ENCODE data around the gene IL17RD.
A peak's percentile ranks its signal among the peaks of the same experiment; 100 is the strongest.
"Not testable (repeated sequence)": the region's sequence is repeated elsewhere in the genome, so short reads cannot be mapped to it uniquely, and the experiment has no call there.

Gene IL17RD

GRCh38 chr3:57093489-57093888, 71.7 kb downstream of the IL17RD start:
- DNase-seq (ENCODE audit: low read depth, low spot score) = no peak

- no peak for DNase-seq (ENCODE audit: low read depth, low spot score)
These were observed 73.5 kb downstream of the IL17RD start for GRCh38 chr3:57091521-57092273.

GRCh38 chr3:57089043-57089442, 76.1 kb downstream of the IL17RD start:
- no peak for DNase-seq (ENCODE audit: low read depth, low spot score)

GRCh38 chr3:57088503-57088902, 76.7 kb downstream of the IL17RD start:
- no peak for DNase-seq (ENCODE audit: low read depth, low spot score)

- DNase-seq (ENCODE audit: low read depth, low spot score) = no peak
These were observed 77.6 kb downstream of the IL17RD start for GRCh38 chr3:57087361-57088092.

GRCh38 chr3:57086201-57086600, 79.0 kb downstream of the IL17RD start:
- DNase-seq (ENCODE audit: low read depth, low spot score) = no peak

GRCh38 chr3:57085211-57085610, 79.9 kb downstream of the IL17RD start:
- no peak for DNase-seq (ENCODE audit: low read depth, low spot score)

- not testable (repeated sequence) for DNase-seq (ENCODE audit: low read depth, low spot score)
These were observed 81.7 kb downstream of the IL17RD start for GRCh38 chr3:57083266-57083995.

GRCh38 chr3:57082481-57082880, 82.7 kb downstream of the IL17RD start:
- no peak for DNase-seq (ENCODE audit: low read depth, low spot score)

- DNase-seq (ENCODE audit: low read depth, low spot score) = no peak
These were observed 84.0 kb downstream of the IL17RD start for GRCh38 chr3:57081173-57081572.

GRCh38 chr3:57080171-57080570, 85.0 kb downstream of the IL17RD start:
- DNase-seq (ENCODE audit: low read depth, low spot score) = peak; percentile 29

- DNase-seq (ENCODE audit: low read depth, low spot score) = peak; percentile 61
These were observed 85.7 kb downstream of the IL17RD start for GRCh38 chr3:57079474-57079831.

- peak; percentile 74 for DNase-seq (ENCODE audit: low read depth, low spot score)
These were observed 86.3 kb downstream of the IL17RD start for GRCh38 chr3:57078635-57079473.

- DNase-seq (ENCODE audit: low read depth, low spot score) = no peak
These were observed 86.9 kb downstream of the IL17RD start for GRCh38 chr3:57078344-57078634.

- no peak for DNase-seq (ENCODE audit: low read depth, low spot score)
These were observed 87.4 kb downstream of the IL17RD start for GRCh38 chr3:57077630-57078343.

- no peak for DNase-seq (ENCODE audit: low read depth, low spot score)
These were observed 88.7 kb downstream of the IL17RD start for GRCh38 chr3:57076422-57076951.

GRCh38 chr3:57074135-57074534, 91.0 kb downstream of the IL17RD start:
- DNase-seq (ENCODE audit: low read depth, low spot score) = no peak

GRCh38 chr3:57073628-57074027, 91.5 kb downstream of the IL17RD start:
- no peak for DNase-seq (ENCODE audit: low read depth, low spot score)

- no peak for DNase-seq (ENCODE audit: low read depth, low spot score)
These were observed 95.7 kb downstream of the IL17RD start for GRCh38 chr3:57069503-57069902.

GRCh38 chr3:57068437-57069089, 96.6 kb downstream of the IL17RD start:
- DNase-seq (ENCODE audit: low read depth, low spot score) = no peak
